Effector memory CD4-positive, alpha-beta T cell (primary cell): ENCODE data around the gene PTX4.

Experiments used
- DNase-seq, 3 donors: peaks; one replicate each; pipeline ENCODE4 v3.0.0-alpha.2; 2020
- H3K27ac ChIP-seq: 2 replicates; pipeline ENCODE4 v1.7.0; 2013; ENCODE audit warnings: mild to moderate bottlenecking, low read length, moderate library complexity; ENCODE audit not compliant: insufficient read depth, poor library complexity, severe bottlenecking
- H3K27me3 ChIP-seq: replicated peaks from 2 replicates; pipeline ENCODE4 v1.7.0; 2013; ENCODE audit warnings: mild to moderate bottlenecking, low read length; ENCODE audit not compliant: insufficient read depth, control insufficient read depth, poor library complexity, severe bottlenecking
- H3K36me3 ChIP-seq: 2 replicates; pipeline ENCODE4 v1.7.0; 2013; ENCODE audit warnings: mild to moderate bottlenecking, low read length, moderate library complexity; ENCODE audit not compliant: control insufficient read depth, insufficient read depth
- H3K4me1 ChIP-seq: 2 replicates; pipeline ENCODE4 v1.7.0; 2013; ENCODE audit warnings: low read length, mild to moderate bottlenecking; ENCODE audit not compliant: control insufficient read depth, insufficient read depth, poor library complexity, severe bottlenecking
- H3K4me3 ChIP-seq: 2 replicates; pipeline ENCODE4 v1.7.0; 2013; ENCODE audit warnings: low read length, low read depth, mild to moderate bottlenecking; ENCODE audit not compliant: insufficient read depth, poor library complexity, severe bottlenecking
- H3K9me3 ChIP-seq: 2 replicates; pipeline ENCODE4 v1.7.0; 2013; ENCODE audit warnings: mild to moderate bottlenecking, low read length, moderate library complexity; ENCODE audit not compliant: control insufficient read depth

PTX4 gene

DNA sequence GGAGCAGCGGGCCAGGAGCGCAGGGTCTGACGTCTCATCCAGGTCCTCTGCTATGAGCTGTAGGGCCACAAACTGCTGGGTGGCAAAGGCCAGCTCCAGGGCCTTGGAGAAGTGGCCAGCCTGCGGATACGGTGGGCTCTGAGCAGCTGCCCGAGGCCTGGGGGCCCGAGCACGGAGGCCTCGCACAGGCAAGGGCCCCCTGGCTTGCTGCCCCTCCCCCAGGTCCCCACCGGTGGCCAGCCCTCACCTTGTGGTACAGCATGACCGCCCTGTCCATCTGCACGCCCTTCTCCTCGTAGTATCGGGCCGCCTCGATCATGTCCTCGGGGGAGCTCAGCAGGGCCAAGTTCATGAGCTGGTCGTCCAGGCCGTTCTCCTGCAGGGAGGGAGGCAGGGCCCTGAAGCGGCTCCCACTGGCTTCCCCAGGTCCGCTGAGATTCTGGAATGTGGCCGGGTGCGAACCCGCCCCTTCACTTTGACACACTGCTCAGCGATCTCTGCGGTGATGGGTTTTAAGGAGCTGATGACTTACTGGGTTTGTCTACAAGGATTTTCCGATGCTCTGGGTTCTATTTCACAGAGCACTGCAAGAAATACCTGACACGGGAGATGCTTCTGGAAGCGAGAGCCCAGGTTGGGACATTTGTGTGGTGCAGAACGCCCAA lies 35.0 kb upstream of the PTX4 start:
- no peak overlapping the region for H3K4me3 ChIP-seq
- H3K27ac ChIP-seq: no peak overlapping the region
- H3K27me3 ChIP-seq: no peaks in the 10 kb centered on the region
- H3K36me3 ChIP-seq: no peaks in the 10 kb centered on the region
- DNase-seq: no peak
- H3K4me1 ChIP-seq: peaks cover 21% of the 10 kb centered on the region
- no peaks in the 10 kb centered on the region for H3K9me3 ChIP-seq

DNA sequence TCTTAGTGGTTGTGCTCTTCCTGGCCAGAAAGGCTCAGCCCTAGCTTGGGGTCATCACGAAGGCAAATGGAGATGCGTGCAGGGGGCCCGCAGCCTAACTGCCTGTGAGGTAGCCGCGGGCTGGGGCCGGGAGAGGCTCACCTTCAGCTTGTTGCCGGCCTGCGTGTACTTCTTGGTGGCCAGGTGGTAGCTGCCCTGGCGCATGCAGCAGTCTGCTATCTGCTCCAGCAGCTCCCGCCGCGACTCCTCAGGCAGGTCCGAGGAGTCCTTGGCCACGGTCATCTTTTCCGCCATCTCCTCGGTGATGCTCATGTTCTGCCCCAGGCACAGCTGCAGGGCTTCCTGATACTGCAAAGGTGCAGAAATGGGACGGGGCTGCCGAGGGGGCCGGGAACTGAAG lies 31.7 kb upstream of the PTX4 start:
- no peak for DNase-seq
- Histone ChIP-seq H3K27me3 (no peaks in the 10 kb centered on the region), H3K4me3 (no peak overlapping the region), H3K27ac (no peak overlapping the region), H3K36me3 (no peaks in the 10 kb centered on the region), H3K4me1 (peaks cover 1% of the 10 kb centered on the region), H3K9me3 (no peaks in the 10 kb centered on the region)

- DNase-seq: no peak
Observed at GRCh38 chr16:1519831-1520230, 31.1 kb upstream of the PTX4 start.

GRCh38 chr16:1518626-1519135 lies 29.9 kb upstream of the PTX4 start:
- DNase-seq: no peak
- Histone ChIP-seq H3K36me3 (no peaks in the 10 kb centered on the region), H3K4me3 (no peak overlapping the region), H3K27ac (no peak overlapping the region), H3K27me3 (no peaks in the 10 kb centered on the region), H3K9me3 (no peaks in the 10 kb centered on the region), H3K4me1 (no peaks in the 10 kb centered on the region)

More at GRCh38 chr16:1519831-1520230, 31.1 kb upstream of the PTX4 start:
- Histone ChIP-seq H3K27ac (no peak overlapping the region), H3K36me3 (no peaks in the 10 kb centered on the region), H3K27me3 (no peaks in the 10 kb centered on the region), H3K4me1 (no peaks in the 10 kb centered on the region), H3K4me3 (no peak overlapping the region), H3K9me3 (no peaks in the 10 kb centered on the region)

GRCh38 chr16:1514507-1514906 lies 25.8 kb upstream of the PTX4 start:
- no peaks in the 10 kb centered on the region for H3K4me1 ChIP-seq
- no peak for DNase-seq

DNA sequence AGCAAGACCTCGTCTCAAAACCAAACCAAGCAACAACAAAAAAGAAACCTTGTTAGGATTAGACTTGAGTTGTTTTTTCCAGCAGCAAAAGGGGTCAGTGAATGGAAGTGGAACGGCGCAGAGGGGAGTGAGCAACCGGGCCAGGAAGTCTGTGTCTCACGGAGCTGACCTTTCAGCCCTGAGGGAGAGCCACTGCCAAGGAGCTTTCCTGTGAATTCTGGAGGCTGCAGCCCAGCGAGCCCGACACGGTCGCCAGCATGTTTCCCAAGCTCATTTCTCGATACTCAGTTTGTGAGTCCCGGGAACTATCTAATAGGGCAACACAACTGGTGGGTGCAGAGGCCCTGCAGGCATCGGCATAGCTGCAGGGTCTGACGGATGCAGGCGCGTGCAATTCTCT lies 24.0 kb upstream of the PTX4 start:
- no peaks in the 10 kb centered on the region for H3K27me3 ChIP-seq
- no peak for DNase-seq
- H3K36me3 ChIP-seq: peaks cover 4% of the 10 kb centered on the region
- no peak overlapping the region for H3K27ac ChIP-seq
- H3K4me3 ChIP-seq: no peak overlapping the region
- H3K9me3 ChIP-seq: no peaks in the 10 kb centered on the region
- H3K4me1 ChIP-seq: no peaks in the 10 kb centered on the region

More at GRCh38 chr16:1514507-1514906, 25.8 kb upstream of the PTX4 start:
- Histone ChIP-seq H3K36me3 (peaks cover 4% of the 10 kb centered on the region), H3K27me3 (no peaks in the 10 kb centered on the region), H3K27ac (no peak overlapping the region), H3K4me3 (no peak overlapping the region), H3K9me3 (no peaks in the 10 kb centered on the region)

DNA sequence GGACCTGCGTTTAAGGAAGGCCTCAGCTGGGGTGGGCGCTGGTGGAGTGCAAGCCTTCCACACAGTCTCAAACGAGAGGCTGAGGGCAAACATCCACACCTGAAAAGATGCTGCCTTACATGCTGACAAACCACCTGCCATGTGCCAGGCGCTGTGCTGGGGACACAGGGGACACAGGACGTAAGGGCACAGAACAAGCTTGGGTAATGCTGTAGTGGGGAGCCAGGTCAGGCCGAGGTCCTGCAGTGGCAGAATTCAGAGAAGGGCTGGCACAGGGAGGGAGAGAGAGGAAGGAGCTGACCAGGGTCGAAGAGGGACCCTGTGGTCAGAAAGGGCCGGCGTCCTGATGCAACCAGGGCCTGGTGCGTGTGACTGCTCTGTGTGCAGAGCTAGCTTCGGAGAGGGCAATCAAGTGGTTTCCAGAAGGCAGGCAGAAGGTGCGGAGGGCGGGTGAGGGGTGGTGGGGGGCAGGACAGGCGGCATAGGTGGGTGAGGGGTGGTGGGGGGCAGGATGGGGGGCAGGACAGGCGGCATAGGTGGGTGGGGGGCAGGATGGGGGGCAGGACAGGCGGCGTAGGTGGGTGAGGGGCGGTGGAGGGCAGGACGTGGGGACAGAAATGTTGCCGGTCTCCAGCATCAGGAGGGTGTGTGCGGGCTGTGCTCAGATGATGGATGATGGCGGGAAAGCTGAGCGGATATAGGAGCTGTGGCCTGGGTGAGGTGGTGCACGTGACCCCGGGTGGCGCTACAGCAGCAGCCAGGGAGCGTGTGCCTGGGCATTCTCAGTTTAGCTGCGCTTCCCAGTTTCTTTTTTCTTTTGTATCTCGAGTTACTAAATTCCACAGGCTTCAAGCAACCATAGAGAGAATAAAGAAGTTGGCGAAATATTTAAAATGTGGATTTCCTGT lies 23.2 kb upstream of the PTX4 start:
- Histone ChIP-seq H3K27me3 (no peaks in the 10 kb centered on the region), H3K36me3 (peaks cover 4% of the 10 kb centered on the region), H3K4me1 (no peaks in the 10 kb centered on the region), H3K27ac (no peak overlapping the region), H3K4me3 (no peak overlapping the region), H3K9me3 (no peaks in the 10 kb centered on the region)
- no peak for DNase-seq

DNA sequence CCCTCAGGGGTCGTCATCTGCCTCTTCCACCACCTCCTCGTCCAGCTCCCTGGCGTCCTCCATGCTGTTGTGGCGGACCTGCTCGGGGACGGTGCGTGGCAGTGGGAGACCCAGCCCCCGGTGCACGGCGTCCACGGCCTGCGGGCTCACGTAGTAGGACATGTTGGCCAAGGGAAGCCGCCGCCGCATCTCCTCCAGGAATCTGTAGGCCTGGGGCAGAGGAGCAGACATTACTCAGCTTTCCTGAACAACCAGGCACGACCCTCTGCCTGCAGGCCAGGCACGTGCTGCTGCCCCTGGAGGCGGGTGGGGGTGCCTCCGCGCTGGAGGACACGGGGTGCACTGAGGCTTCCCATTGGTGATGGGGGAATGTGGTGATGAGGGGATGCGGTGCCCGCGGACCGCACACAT lies 22.2 kb upstream of the PTX4 start:
- Histone ChIP-seq H3K9me3 (no peaks in the 10 kb centered on the region), H3K4me3 (no peak overlapping the region), H3K27me3 (no peaks in the 10 kb centered on the region), H3K27ac (no peak overlapping the region), H3K4me1 (no peaks in the 10 kb centered on the region), H3K36me3 (peaks cover 4% of the 10 kb centered on the region)
- DNase-seq: no peak

GRCh38 chr16:1510272-1510671 lies 21.5 kb upstream of the PTX4 start:
- peaks cover 4% of the 10 kb centered on the region for H3K36me3 ChIP-seq
- H3K27me3 ChIP-seq: no peaks in the 10 kb centered on the region
- H3K4me3 ChIP-seq: no peak overlapping the region
- no peaks in the 10 kb centered on the region for H3K4me1 ChIP-seq
- H3K9me3 ChIP-seq: no peaks in the 10 kb centered on the region
- H3K27ac ChIP-seq: no peak overlapping the region
- DNase-seq: no peak
